Osteoblast (primary cell): ENCODE measurements around the gene BBLN. TPM values are rescaled to one million over a fixed set of nuclear protein-coding genes. Genes with fewer than 3 reads are reported as not detected.
A peak's percentile ranks its signal among the peaks of the same experiment; 100 is the strongest.

Experiments
- DNase-seq: peaks from one replicate; pipeline ENCODE4 v3.0.0; 2011; ENCODE audit warnings: low spot score, mixed read lengths; ENCODE audit not compliant: insufficient read length; ENCODE audit errors: missing footprints
- H2AFZ ChIP-seq: 2 replicates; pipeline ENCODE4 v1.6.0; 2011; ENCODE audit warnings: mild to moderate bottlenecking, low read length
- H3K27ac ChIP-seq: 2 replicates; pipeline ENCODE4 v1.5.1; 2011; ENCODE audit warnings: mild to moderate bottlenecking, low read depth, low read length, moderate library complexity
- H3K27me3 ChIP-seq: 2 replicates; pipeline ENCODE4 v1.6.0; 2012; ENCODE audit warnings: mild to moderate bottlenecking, control low read depth, inconsistent platforms, low read length, moderate library complexity; ENCODE audit not compliant: insufficient read depth
- H3K36me3 ChIP-seq: 2 replicates; pipeline ENCODE4 v1.5.1; 2011; ENCODE audit warnings: mild to moderate bottlenecking, low read length, control low read depth, moderate library complexity; ENCODE audit not compliant: insufficient read depth
- H3K4me1 ChIP-seq: 2 replicates; pipeline ENCODE4 v1.5.1; 2011; ENCODE audit warnings: mild to moderate bottlenecking, low read length, control low read depth, moderate library complexity; ENCODE audit not compliant: insufficient read depth
- H3K4me2 ChIP-seq: 2 replicates; pipeline ENCODE4 v1.6.0; 2011; ENCODE audit warnings: mild to moderate bottlenecking, low read length; ENCODE audit not compliant: insufficient read depth
- H3K4me3 ChIP-seq: fragments of 200-600 bp; sonication (generic); 3 replicates; pipeline ENCODE4 v1.5.1; 2012; ENCODE audit warnings: mild to moderate bottlenecking, low read length, inconsistent platforms; ENCODE audit not compliant: insufficient read depth
- H3K79me2 ChIP-seq: 2 replicates; pipeline ENCODE4 v1.6.0; 2012; ENCODE audit warnings: mild to moderate bottlenecking, low read length, control low read depth, inconsistent platforms; ENCODE audit not compliant: insufficient read depth
- H3K9me3 ChIP-seq: 2 replicates; pipeline ENCODE4 v1.5.1; 2011; ENCODE audit warnings: low read depth, low read length, control low read depth
- H4K20me1 ChIP-seq: 2 replicates; pipeline ENCODE4 v1.6.0; 2012; ENCODE audit warnings: mild to moderate bottlenecking, low read length, control low read depth; ENCODE audit not compliant: insufficient read depth
- total RNA-seq: library from RNA; depleted of rRNA; stranded (reverse); fragments of >200 nt; gene quantifications from 2 replicates; pipeline ENCODE4 v1.2.3, GENCODE V29; 2012
- TF ChIP-seq, protein P1 (sequence below): IDR thresholded peaks from 2 replicates; pipeline ENCODE4 v1.5.1; 2011; ENCODE audit warnings: mild to moderate bottlenecking, low read depth, low read length, moderate library complexity; ENCODE audit errors: extremely low read depth

Gene BBLN
- total RNA-seq, 1 donor, result 33.3 TPM

GRCh38 chr9:128206916-128207910 lies 47.1 kb downstream of the BBLN start:
- peak; percentile 81 for DNase-seq
- H4K20me1 ChIP-seq, result peaks cover 2% of the 10 kb centered on the region

GRCh38 chr9:128208386-128208785 lies 48.3 kb downstream of the BBLN start:
- no peaks in the 10 kb centered on the region for H3K36me3 ChIP-seq
- peak; percentile 76 for DNase-seq
- no peak overlapping the region for H2AFZ ChIP-seq
- H3K79me2 ChIP-seq, result no peaks in the 10 kb centered on the region
- no peak overlapping the region for H3K27ac ChIP-seq
- TF ChIP-seq, protein P1, sequence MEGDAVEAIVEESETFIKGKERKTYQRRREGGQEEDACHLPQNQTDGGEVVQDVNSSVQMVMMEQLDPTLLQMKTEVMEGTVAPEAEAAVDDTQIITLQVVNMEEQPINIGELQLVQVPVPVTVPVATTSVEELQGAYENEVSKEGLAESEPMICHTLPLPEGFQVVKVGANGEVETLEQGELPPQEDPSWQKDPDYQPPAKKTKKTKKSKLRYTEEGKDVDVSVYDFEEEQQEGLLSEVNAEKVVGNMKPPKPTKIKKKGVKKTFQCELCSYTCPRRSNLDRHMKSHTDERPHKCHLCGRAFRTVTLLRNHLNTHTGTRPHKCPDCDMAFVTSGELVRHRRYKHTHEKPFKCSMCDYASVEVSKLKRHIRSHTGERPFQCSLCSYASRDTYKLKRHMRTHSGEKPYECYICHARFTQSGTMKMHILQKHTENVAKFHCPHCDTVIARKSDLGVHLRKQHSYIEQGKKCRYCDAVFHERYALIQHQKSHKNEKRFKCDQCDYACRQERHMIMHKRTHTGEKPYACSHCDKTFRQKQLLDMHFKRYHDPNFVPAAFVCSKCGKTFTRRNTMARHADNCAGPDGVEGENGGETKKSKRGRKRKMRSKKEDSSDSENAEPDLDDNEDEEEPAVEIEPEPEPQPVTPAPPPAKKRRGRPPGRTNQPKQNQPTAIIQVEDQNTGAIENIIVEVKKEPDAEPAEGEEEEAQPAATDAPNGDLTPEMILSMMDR, result no peak
- H3K27me3 ChIP-seq, result peaks cover 3% of the 10 kb centered on the region
- H3K4me3 ChIP-seq, result no peak overlapping the region
- no peaks in the 10 kb centered on the region for H3K9me3 ChIP-seq
- H3K4me1 ChIP-seq, result peaks cover 4% of the 10 kb centered on the region
- peaks cover 2% of the 10 kb centered on the region for H4K20me1 ChIP-seq
- H3K4me2 ChIP-seq, result no peak overlapping the region

More at GRCh38 chr9:128206916-128207910, 47.1 kb downstream of the BBLN start:
- Histone ChIP-seq H3K9me3 (no peaks in the 10 kb centered on the region), H3K4me2 (no peak overlapping the region), H3K27ac (no peak overlapping the region), H3K27me3 (peaks cover 3% of the 10 kb centered on the region), H3K4me1 (peaks cover 12% of the 10 kb centered on the region), H3K79me2 (no peaks in the 10 kb centered on the region), H3K4me3 (no peak overlapping the region), H3K36me3 (no peaks in the 10 kb centered on the region), H2AFZ (no peak overlapping the region)
- TF ChIP-seq, protein P1, result no peak

- Histone ChIP-seq H4K20me1 (peaks cover 2% of the 10 kb centered on the region), H3K9me3 (no peaks in the 10 kb centered on the region), H3K27me3 (peaks cover 3% of the 10 kb centered on the region), H2AFZ (no peak overlapping the region), H3K79me2 (no peaks in the 10 kb centered on the region), H3K36me3 (no peaks in the 10 kb centered on the region), H3K4me1 (no peaks in the 10 kb centered on the region), H3K4me3 (no peak overlapping the region), H3K4me2 (no peak overlapping the region), H3K27ac (no peak overlapping the region)
- TF ChIP-seq, protein P1, result no peak
- peak; percentile 30 for DNase-seq
Measured at GRCh38 chr9:128208946-128209669, 49.0 kb downstream of the BBLN start.
